ENCODE results near the gene ARHGEF17. TPM values are rescaled to one million over a fixed set of nuclear protein-coding genes. Genes with fewer than 3 reads are reported as not detected.
"Not testable (repeated sequence)": the region's sequence is repeated elsewhere in the genome, so short reads cannot be mapped to it uniquely, and the experiment has no call there.

Gene ARHGEF17
- total and polyA plus RNA-seq, 8 donors, result 5.0 to 66.5 (median 33.6) TPM

DNA sequence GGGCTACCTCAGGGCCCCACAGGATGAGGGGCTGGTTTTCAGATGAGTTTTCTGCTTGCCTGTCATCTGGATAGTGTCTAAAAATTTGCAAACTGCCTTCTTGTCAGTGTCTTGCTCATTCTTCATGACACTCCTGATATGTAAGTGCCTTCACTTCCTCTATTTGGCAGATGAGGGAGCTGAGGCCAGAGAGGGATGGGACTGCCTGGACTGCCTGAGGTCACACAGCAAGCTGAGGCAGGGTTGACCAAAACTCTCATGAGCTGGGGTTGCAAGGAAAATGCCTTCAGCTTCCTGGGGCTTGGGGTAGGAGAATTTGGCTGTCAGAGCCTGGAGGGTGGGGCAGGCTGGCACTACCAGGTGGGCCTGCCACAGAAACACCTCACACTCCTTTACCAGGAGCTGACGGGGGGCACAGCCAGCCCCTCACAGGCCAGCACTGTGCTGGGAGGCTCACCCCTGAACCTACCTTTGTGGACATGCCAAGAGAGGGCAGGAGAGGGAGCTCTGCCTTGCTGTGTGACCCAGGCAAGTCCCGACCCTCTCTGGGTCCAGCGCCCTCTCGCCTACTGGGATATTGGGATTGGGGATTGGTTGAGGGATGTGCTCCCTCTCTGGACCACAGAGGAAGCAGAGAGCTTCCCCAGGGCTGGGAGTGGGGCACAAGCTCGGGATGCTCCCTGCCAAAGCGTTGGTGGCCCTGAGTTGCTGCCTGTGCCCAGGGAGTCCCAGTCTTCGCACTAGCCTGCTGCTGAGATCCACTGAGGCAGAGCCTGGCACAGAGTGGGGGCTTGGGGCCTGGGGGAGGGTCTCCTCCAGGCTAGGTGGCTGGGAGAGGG lies 37.8 kb upstream of the ARHGEF17 start:
- peaks cover 0 to 29% (median 2%) of the 10 kb centered on the region in 4 donors for H3K4me1 ChIP-seq
- TF ChIP-seq, protein P1, sequence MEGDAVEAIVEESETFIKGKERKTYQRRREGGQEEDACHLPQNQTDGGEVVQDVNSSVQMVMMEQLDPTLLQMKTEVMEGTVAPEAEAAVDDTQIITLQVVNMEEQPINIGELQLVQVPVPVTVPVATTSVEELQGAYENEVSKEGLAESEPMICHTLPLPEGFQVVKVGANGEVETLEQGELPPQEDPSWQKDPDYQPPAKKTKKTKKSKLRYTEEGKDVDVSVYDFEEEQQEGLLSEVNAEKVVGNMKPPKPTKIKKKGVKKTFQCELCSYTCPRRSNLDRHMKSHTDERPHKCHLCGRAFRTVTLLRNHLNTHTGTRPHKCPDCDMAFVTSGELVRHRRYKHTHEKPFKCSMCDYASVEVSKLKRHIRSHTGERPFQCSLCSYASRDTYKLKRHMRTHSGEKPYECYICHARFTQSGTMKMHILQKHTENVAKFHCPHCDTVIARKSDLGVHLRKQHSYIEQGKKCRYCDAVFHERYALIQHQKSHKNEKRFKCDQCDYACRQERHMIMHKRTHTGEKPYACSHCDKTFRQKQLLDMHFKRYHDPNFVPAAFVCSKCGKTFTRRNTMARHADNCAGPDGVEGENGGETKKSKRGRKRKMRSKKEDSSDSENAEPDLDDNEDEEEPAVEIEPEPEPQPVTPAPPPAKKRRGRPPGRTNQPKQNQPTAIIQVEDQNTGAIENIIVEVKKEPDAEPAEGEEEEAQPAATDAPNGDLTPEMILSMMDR (IDR thresholded peaks at IDR 0.05), result no peak
- TF ChIP-seq POLR2AphosphoS5 (IDR thresholded peaks at IDR 0.05) (no peak), POLR2A (IDR thresholded peaks at IDR 0.05) (no peak), EP300 (IDR thresholded peaks at IDR 0.05) (no peak)
- peaks cover 0 to 29% (median 4%) of the 10 kb centered on the region in 3 donors for H3K27me3 ChIP-seq
- 76 to 91% (median 87%) methylated on average over 7 of the region's 7 CpGs for WGBS, 5 donors
- peak in 1 of 2 donors; percentile 23 for DNase-seq
- intact Hi-C loops (cut with DNase I; ENCODE audit: low total_unique reads), result no loop called here
- no peak overlapping the region for H3K4me3 ChIP-seq
- H3K9me3 ChIP-seq, result no peaks in the 10 kb centered on the region
- H3K27ac ChIP-seq, result no peak overlapping the region
- no peaks in the 10 kb centered on the region for H3K36me3 ChIP-seq

DNA sequence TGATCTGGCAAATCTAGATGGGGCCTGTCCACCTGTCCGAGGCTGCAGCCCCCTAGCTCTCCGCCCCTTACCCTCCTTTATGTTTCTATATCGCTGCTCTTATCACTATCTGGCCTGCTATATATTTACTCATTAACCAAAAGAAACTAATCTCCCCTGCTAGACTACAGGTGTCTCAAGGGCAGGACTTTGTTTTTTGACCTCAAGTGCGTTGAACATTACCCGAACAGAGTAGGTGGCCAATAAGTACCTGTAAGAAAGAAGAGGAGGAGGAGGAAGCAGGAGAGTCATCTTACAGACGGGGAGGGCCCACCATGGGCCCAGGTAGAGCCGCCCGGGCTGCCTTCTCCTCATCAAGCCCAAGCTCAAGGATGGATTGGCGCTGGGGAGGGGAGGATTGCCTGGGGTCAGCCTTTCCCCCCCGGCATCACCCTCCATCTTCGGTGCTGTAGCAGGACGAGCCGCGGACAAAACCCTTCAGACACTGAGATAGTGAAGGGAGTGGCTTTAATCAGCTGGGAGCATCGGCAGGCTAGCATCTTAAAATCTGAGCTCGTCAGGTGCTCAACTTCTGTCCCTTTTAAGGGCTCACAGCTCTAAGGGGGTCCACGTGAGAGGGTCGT lies 37.1 kb upstream of the ARHGEF17 start:
- no peak overlapping the region for H3K4me3 ChIP-seq
- peaks cover 0 to 25% (median 0%) of the 10 kb centered on the region in 3 donors for H3K27me3 ChIP-seq
- peak in 1 of 2 donors; percentile 25 for DNase-seq
- no peaks in the 10 kb centered on the region for H3K36me3 ChIP-seq
- H3K27ac ChIP-seq, result no peak overlapping the region
- intact Hi-C loops (cut with DNase I; ENCODE audit: low total_unique reads), result no loop called here
- H3K9me3 ChIP-seq, result no peaks in the 10 kb centered on the region
- peaks cover 0 to 29% (median 2%) of the 10 kb centered on the region in 4 donors for H3K4me1 ChIP-seq
- TF ChIP-seq, protein P1 (IDR thresholded peaks at IDR 0.05), result no peak
- 64 to 83% (median 66%) methylated on average over 17 to 18 of the region's 18 CpGs for WGBS, 5 donors

DNA sequence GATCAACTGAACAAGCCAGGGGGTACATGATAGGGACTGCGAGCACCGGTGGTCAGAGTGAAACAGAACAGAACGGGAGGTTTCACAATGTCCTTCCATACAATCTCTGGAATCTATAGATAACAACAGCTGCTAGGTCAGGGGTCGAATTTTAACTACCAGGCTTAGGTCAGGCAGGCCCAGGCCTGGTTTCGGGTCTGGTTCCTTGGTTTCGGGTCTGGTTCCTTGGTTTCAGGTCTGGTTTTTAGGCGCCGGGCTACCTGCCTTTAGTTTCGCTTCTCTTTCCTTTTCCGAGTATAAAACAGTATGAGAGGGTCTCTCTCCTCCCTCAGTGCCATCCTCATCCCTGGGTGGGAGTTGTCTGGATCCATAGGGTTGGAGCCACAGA lies 36.6 kb upstream of the ARHGEF17 start:
- H3K4me3 ChIP-seq; H3K36me3 ChIP-seq; H3K9me3 ChIP-seq; intact Hi-C loops (cut with DNase I; ENCODE audit: low total_unique reads): not testable (repeated sequence)
- WGBS, 5 donors, result 77 to 83% (median 79%) methylated on average over 10 of the region's 10 CpGs
- Histone ChIP-seq H3K27me3 (peaks cover 0 to 25% (median 0%) of the 10 kb centered on the region in 3 donors), H3K4me1 (peaks cover 0 to 29% (median 2%) of the 10 kb centered on the region in 4 donors), H3K27ac (peak overlapping the region in 1 of 5 donors; percentile 22)
- peak in 1 of 2 donors; percentile 23 for DNase-seq

DNA sequence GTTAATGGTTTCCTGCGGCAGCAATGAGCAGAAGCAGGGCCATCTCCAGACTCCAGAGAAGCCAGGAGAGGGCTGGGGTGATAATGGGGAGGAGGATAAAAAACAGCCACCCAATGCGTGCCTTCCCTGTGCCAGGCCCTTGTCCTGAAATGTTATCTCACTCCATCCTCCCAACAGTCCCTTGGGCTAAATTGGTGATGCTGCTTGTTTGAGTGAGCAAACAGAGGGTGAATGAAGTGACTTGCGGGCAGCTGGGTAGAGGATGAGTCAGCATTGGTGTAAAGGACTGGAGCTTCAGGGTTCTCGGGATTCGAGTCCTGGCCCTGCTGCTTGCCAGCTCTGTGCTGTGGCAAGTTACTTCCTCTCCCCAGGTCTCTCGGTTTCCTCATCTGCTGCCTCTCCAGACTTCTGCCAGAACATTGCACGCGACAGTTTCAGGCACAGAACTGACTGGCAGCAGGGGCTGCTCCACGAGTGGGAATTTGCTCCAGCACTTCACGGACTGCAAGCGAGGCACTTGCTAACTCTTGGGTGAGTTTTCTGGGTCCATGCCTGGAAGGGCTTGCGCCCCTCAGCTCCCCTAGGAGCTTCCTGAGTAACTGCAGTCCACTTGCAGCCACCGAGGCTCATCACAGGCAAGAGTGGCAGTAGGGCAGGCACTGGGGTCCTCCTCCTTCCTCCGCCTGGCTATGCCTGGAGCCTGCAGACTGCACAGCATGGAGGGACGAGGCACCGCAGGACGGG lies 36.0 kb upstream of the ARHGEF17 start, which contains the start of gene P2RY6:
Gene P2RY6 (plus strand): TSS at position 403 of the 744 bp plus-strand sequence. CDS start 24,181 bp downstream, outside the sequence.
- Histone ChIP-seq H3K4me1 (peaks cover 0 to 29% (median 2%) of the 10 kb centered on the region in 4 donors), H3K27me3 (peaks cover 0 to 25% (median 0%) of the 10 kb centered on the region in 3 donors), H3K4me3 (peak within 1 kb of the TSS in 3 of 4 donors; percentile 3 to 21 (median 9)), H3K9me3 (no peaks in the 10 kb centered on the region), H3K27ac (peak within 1 kb of the TSS in 2 of 5 donors; percentile 25 to 26), H3K36me3 (no peaks in the 10 kb centered on the region)
- intact Hi-C loops (cut with DNase I; ENCODE audit: low total_unique reads), result no loop called here
- peak in 1 of 2 donors; percentile 27 for DNase-seq
- WGBS, 5 donors, result 82 to 85% (median 84%) methylated on average over 16 to 17 of the region's 17 CpGs
- no peak for TF ChIP-seq POLR2AphosphoS5 (IDR thresholded peaks at IDR 0.05)

DNA sequence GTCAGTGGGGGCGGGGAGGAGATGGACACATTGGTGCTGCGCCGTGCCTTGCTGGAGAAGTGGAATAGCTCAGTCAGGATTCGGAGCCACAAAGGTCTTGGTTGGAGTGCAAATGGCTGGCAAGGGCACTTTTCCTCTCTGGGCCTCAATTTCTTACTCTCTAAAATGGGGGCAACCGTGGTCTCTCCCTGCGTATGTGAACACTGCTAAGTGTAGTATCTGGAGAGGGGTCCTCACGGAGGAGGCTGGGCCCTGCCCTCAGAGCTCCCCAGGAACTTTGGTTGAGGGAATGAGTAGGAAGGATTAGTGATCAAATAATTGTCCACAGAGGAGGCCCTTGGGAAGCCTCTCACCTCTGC lies 35.4 kb upstream of the ARHGEF17 start:
- intact Hi-C loops (cut with DNase I; ENCODE audit: low total_unique reads), result no loop called here
- H3K9me3 ChIP-seq, result no peaks in the 10 kb centered on the region
- H3K4me1 ChIP-seq, result peaks cover 0 to 29% (median 2%) of the 10 kb centered on the region in 4 donors
- no peaks in the 10 kb centered on the region for H3K36me3 ChIP-seq
- peaks cover 0 to 25% (median 0%) of the 10 kb centered on the region in 3 donors for H3K27me3 ChIP-seq
- H3K27ac ChIP-seq, result peak overlapping the region in 2 of 5 donors; percentile 25 to 26
- TF ChIP-seq EP300 (IDR thresholded peaks at IDR 0.05), result no peak
- TF ChIP-seq, protein P1 (IDR thresholded peaks at IDR 0.05), result no peak
- TF ChIP-seq POLR2A (IDR thresholded peaks at IDR 0.05), result no peak
- no peak for TF ChIP-seq POLR2AphosphoS5 (IDR thresholded peaks at IDR 0.05)
- H3K4me3 ChIP-seq, result peak overlapping the region in 3 of 4 donors; percentile 3 to 21 (median 9)
- peak in 1 of 2 donors; percentile 15 for DNase-seq
- 92 to 97% (median 93%) methylated on average over 6 to 7 of the region's 7 CpGs for WGBS, 5 donors

Data from stomach (tissue), 9 donors.